Body of pancreas (tissue), 4 donors: ENCODE data around the gene PRUNE2. TPM values are rescaled to one million over a fixed set of nuclear protein-coding genes. Genes with fewer than 3 reads are reported as not detected.

Experiments used
- ATAC-seq: fragments of 150-250 bp; one replicate; pipeline ENCODE4 v1.9.1; 2016
- DNase-seq, 4 donors: peaks; one replicate each; pipeline ENCODE4 v3.0.0-alpha.2; 2019
- H3K27ac ChIP-seq, 4 donors: fragments of 200-600 bp; sonication (generic); 1 replicate in 3 of 4; 2 replicates in 1 of 4; pipeline versions ENCODE4 v1.5.1 to v1.6.1; 2016 to 2019; ENCODE audit warnings: mild to moderate bottlenecking in 1 of 4, mixed read lengths in 1 of 4, moderate library complexity in 1 of 4
- H3K27me3 ChIP-seq, 2 donors: fragments of 200-600 bp; sonication (generic); one replicate each; pipeline ENCODE4 v1.6.0; 2016; ENCODE audit warnings: mild to moderate bottlenecking in 1 of 2
- H3K36me3 ChIP-seq, 2 donors: fragments of 200-600 bp; sonication (generic); replicated peaks in 1 of 2; 2 replicates each; pipeline ENCODE4 v1.5.1; 2016; ENCODE audit warnings: low read depth in 2 of 2; ENCODE audit not compliant: insufficient read depth in 1 of 2
- H3K4me1 ChIP-seq: fragments of 200-600 bp; sonication (generic); one replicate; pipeline ENCODE4 v1.6.0; 2016
- H3K4me3 ChIP-seq, 2 donors: fragments of 200-600 bp; sonication (generic); 1 replicate in 1 of 2; 2 replicates in 1 of 2; pipeline ENCODE4 v1.5.1; 2016 to 2019
- H3K9me3 ChIP-seq, 3 donors: fragments of 200-600 bp; sonication (generic); 1 replicate in 2 of 3; 2 replicates in 1 of 3; pipeline ENCODE4 v1.5.1; 2016
- CTCF ChIP-seq, 7 experiments: fragments of 450-650 bp in 4 of 7; fragments of 200-600 bp in 3 of 7; sonication (generic) in 3 of 7; IDR thresholded peaks; one replicate each; pipeline ENCODE4 v1.5.1; 2016 to 2019; ENCODE audit warnings: antibody characterized with exemption in 7 of 7
- POLR2A ChIP-seq, 3 donors: fragments of 450-650 bp; IDR thresholded peaks; one replicate each; pipeline ENCODE4 v1.6.1; 2016; ENCODE audit warnings: antibody characterized with exemption in 3 of 3, mild to moderate bottlenecking in 2 of 3
- WGBS, 2 donors: methylation state at CpG; one replicate each; pipeline ENCODE4 v1.1.5; 2017; 5-methylcytosine and 5-hydroxymethylcytosine counted together
- intact Hi-C: fragments of 100-400 bp; cut with DNase I; formaldehyde crosslinking; loops from one replicate; pipeline ENCODE4 v1.15.1; 2023
- total RNA-seq, 2 donors: library from RNA; depleted of rRNA; stranded (reverse); fragments of >200 nt; gene quantifications; one replicate each; pipeline ENCODE4 v1.1.0, GENCODE V29; 2016

The PRUNE2 gene
- total RNA-seq, 2 donors from 2014 or later, result 3.9 to 15.2 TPM

DNA sequence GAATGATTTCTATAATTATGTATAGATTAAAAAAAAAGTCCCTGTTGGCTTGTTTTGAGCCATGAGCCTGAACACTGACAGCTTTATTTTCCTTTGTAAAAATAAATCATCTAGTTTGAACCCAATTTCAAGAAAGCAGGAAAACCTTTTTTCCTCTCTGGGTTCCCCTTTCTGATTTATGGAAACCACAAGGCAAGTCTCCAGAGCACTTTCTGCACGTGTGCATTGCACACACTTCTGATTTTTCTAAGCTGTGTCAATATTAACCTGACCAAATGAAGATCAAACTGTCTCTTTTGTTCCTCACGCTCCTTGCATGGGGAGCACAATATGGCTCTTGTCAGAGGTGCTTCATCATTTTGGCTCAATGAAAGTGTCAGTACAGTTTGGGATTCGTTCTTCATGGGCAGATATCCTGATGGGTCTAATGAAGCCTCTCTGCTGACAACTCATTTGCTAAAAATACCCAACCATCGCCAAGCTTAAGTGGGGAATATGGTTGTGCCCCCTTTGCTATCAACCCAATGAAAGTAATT, 180.8 kb downstream of the PRUNE2 start:
- TF ChIP-seq CTCF (IDR thresholded peaks at IDR 0.05), result no peak
- no peak for TF ChIP-seq POLR2A (IDR thresholded peaks at IDR 0.05)
- ATAC-seq (no peak), DNase-seq (no peak)
- Histone ChIP-seq H3K4me3 (no peak overlapping the region), H3K27ac (no peak overlapping the region), H3K9me3 (no peaks in the 10 kb centered on the region), H3K4me1 (peaks cover 4% of the 10 kb centered on the region), H3K36me3 (no peaks in the 10 kb centered on the region), H3K27me3 (no peaks in the 10 kb centered on the region)
- WGBS, 2 donors, result 48 to 69% methylated on average over 4 of the region's 4 CpGs
- intact Hi-C loops, result no loop called here

DNA sequence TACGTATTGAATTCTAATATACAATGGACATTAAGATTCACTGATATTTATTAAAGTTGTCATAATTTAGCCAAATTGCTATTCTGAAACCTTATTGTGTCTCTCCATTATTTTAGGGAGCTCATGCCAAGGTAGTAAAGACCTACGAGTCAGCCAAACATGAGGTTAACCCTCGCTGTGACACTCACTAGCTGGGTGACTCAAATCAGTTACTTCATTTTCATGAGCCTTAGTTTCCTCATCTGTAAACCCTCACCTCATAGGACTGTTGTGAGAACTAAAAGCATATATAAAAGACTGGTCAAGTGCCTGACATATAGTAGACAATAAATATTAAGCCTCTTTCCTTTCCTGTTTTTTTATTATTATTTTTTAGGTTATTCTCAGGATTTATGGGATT, 185.7 kb downstream of the PRUNE2 start:
- WGBS, 2 donors, result 58 to 60% methylated on average over 3 of the region's 3 CpGs

GRCh38 chr9:76718166-76718565, 187.7 kb downstream of the PRUNE2 start:
- DNase-seq, result no peak
- WGBS, 2 donors, result 48 to 64% methylated on average over 4 of the region's 4 CpGs

More for the DNA sequence above, 185.7 kb downstream of the PRUNE2 start:
- DNase-seq (no peak), ATAC-seq (no peak)
- H3K27ac ChIP-seq, result no peak overlapping the region
- no peaks in the 10 kb centered on the region for H3K27me3 ChIP-seq
- no peaks in the 10 kb centered on the region for H3K4me1 ChIP-seq
- TF ChIP-seq POLR2A (IDR thresholded peaks at IDR 0.05) (no peak), CTCF (IDR thresholded peaks at IDR 0.05) (no peak)
- no peaks in the 10 kb centered on the region for H3K9me3 ChIP-seq
- no peaks in the 10 kb centered on the region for H3K36me3 ChIP-seq
- H3K4me3 ChIP-seq, result no peak overlapping the region
- intact Hi-C loops, result no loop called here

GRCh38 chr9:76717613-76718012, 188.3 kb downstream of the PRUNE2 start:
- intact Hi-C loops, result no loop called here
- H3K9me3 ChIP-seq, result no peaks in the 10 kb centered on the region
- no peaks in the 10 kb centered on the region for H3K36me3 ChIP-seq
- no peak overlapping the region for H3K27ac ChIP-seq
- no peak for TF ChIP-seq POLR2A (IDR thresholded peaks at IDR 0.05)
- no peak for TF ChIP-seq CTCF (IDR thresholded peaks at IDR 0.05)
- DNase-seq, result no peak
- H3K4me3 ChIP-seq, result no peak overlapping the region
- WGBS, 2 donors, result 14 to 21% methylated on average over 5 of the region's 5 CpGs
- H3K27me3 ChIP-seq, result no peaks in the 10 kb centered on the region
- H3K4me1 ChIP-seq, result no peaks in the 10 kb centered on the region
- ATAC-seq, result no peak

More at GRCh38 chr9:76718166-76718565, 187.7 kb downstream of the PRUNE2 start:
- H3K36me3 ChIP-seq, result no peaks in the 10 kb centered on the region
- TF ChIP-seq CTCF (IDR thresholded peaks at IDR 0.05) (no peak), POLR2A (IDR thresholded peaks at IDR 0.05) (no peak)
- intact Hi-C loops, result no loop called here
- no peaks in the 10 kb centered on the region for H3K4me1 ChIP-seq
- no peaks in the 10 kb centered on the region for H3K9me3 ChIP-seq
- no peaks in the 10 kb centered on the region for H3K27me3 ChIP-seq
- H3K4me3 ChIP-seq, result no peak overlapping the region
- H3K27ac ChIP-seq, result no peak overlapping the region
- no peak for ATAC-seq

DNA sequence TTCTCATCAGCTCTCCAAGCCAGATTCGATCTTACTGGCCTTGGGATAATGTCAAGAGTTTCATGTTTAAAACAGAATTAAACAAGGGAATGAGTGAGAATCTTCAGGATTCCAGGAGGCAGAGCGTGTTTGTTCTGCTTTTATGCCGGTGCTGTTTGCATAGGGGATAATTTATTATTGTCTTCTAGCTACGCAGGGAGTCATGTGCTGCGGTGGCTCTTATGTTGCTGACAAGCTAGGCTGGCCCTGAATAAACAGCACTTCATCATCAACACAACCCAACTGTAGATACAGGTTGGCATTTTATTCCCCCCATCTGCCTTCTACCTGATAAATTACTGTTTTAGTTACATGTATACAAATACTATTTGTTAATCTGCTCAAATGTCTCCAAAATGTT, 188.7 kb downstream of the PRUNE2 start:
- no peak for TF ChIP-seq CTCF (IDR thresholded peaks at IDR 0.05)
- no peak for TF ChIP-seq POLR2A (IDR thresholded peaks at IDR 0.05)
- 28 to 30% methylated on average over 5 of the region's 5 CpGs for WGBS, 2 donors
- no peaks in the 10 kb centered on the region for H3K27me3 ChIP-seq
- ATAC-seq (no peak), DNase-seq (no peak)
- no peak overlapping the region for H3K27ac ChIP-seq
- no peaks in the 10 kb centered on the region for H3K9me3 ChIP-seq
- H3K4me1 ChIP-seq, result no peaks in the 10 kb centered on the region
- no peak overlapping the region for H3K4me3 ChIP-seq
- no peaks in the 10 kb centered on the region for H3K36me3 ChIP-seq
- intact Hi-C loops, result no loop called here
